ENCODE data around the gene HNRNPR.
"Not testable (repeated sequence)": the region's sequence is repeated elsewhere in the genome, so short reads cannot be mapped to it uniquely, and the experiment has no call there.

HNRNPR gene

DNA sequence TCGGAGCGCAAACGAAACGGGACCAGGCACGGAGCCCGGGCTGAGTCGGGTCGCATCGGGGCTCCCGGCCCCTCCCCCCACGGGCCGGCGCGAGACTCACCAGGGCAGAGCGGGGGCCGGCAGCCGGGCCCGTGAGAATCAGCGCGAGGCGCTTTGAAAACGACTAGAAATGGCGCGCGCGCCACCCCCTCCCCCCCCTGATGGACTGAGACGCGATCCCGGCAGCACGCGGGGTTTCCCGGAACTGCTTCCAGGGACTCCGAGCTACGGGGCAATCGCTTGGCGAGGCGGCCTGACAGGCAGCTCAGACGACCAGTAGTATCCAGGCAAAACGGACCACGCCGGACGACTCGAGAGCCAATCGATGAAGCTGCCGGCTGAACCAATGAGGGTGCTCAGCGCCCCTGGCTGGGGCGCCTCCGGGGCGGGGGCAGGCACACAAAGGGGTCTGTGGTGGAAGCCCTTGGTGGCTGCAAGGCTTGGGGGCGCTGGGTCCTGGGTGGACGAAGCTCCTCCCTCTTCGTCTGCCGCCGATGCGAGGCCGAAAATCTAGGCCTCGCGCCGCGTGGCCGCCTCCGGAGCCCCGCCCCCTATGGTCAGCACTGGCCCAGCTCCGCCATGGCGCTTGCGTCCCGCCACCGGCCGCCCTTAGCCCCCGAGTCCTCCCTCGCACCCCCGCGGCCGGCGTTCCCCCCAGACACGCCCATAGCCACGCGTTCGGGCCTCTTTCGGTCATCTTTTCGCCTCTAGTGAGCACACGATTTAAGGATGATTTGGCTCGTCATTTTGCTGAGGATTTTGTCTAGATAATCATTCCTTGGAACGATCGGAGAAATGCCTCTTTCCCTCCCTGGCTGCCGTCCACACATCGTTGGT lies at the start of gene HNRNPR:
Gene HNRNPR, minus strand, starts transcription at position 174 of the 876 bp plus-strand sequence. CDS start 3,276 bp downstream, outside the sequence.
- DNase-seq (ENCODE audit: low read depth) = peak; percentile 94

DNA sequence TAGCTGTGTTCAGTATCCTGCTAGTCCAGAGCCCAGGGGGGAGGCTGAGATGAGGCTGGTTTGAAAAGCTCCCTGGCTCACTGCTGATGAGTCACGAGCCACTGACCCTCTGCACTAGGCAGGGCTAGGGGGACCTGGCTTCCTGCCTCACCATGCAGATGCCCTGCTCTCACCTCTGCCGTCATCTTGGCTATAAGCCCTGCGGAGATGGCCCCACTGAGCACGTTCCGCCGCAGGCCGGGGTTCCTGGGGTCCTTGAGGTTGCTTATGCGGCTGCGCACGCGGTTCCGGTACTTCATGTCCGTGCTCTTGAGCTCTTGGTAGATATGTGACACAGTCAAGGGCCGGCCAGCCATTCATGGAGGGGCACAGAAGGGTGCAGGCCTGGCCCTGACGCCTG lies 49.6 kb upstream of the HNRNPR start:
- DNase-seq (ENCODE audit: low read depth) = no peak

DNA sequence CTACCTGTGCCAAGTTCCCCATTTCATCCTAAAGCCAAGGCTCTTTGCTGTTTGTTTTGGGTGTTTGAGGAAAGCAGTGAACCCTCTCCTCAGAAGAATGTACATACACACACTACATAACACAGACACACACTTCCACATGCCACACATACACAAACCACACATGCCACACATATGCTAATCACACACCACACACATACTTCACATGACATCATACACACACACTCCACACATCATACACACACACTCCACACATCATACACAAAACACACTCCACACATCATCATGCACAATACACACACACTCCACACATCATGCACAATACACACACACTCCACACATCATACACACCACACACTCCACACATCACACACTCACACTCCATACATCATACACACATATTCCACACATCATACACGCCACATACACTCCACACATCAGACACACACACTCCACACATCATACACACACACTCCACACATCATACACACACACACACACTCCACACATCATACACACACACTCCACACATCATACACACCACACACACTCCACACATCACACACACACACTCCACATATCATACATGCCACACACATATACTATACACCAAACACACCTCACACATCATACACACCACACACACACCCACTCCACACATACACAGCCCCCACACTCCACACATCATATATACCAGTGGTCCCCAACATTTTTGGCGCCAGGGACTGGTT lies 48.2 kb upstream of the HNRNPR start:
- no peak for DNase-seq (ENCODE audit: low read depth)

DNA sequence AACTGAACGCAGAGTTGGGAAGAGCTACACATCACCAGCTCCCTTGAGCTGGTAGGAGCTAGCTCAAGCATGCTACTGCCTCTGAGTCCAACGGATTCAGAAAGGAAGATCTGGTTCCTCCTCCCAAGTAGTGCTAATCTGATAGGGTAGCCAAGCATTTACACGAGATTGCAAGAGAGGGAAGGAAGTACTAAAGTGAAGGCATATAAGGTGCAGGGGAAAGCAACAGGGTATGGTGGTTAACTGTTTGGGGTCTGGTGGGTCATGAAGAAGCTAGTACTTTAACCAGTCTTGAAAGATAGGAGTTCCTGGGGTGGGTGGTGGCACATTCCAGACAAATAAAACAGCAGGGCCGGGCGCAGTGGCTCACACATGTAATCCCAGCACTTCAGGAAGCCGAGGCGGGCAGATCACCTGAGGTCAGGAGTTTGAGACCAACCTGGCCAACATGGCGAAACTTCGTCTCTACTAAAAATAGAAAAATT lies 45.8 kb upstream of the HNRNPR start:
- DNase-seq (ENCODE audit: low read depth) = no peak

DNA sequence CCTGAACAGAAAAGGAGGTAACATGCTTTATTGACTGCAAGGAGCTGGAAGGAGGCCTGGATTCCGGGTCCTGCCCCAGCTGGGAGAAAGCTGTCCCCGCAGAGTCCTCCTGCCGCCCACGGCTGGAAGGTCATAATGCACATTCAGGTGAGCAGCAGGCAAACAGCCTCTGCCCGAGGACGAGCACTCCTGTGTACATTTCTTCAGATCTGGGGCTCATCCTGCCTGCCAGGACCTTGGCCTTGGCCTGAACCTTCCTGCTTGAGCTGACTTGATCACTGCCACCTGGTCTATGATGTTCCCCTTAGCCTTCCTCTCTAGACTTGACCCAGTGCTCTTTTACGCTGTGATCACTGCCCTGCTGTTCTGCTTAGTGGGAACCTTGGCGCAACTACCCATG lies 43.4 kb upstream of the HNRNPR start:
- DNase-seq (ENCODE audit: low read depth) = no peak

DNA sequence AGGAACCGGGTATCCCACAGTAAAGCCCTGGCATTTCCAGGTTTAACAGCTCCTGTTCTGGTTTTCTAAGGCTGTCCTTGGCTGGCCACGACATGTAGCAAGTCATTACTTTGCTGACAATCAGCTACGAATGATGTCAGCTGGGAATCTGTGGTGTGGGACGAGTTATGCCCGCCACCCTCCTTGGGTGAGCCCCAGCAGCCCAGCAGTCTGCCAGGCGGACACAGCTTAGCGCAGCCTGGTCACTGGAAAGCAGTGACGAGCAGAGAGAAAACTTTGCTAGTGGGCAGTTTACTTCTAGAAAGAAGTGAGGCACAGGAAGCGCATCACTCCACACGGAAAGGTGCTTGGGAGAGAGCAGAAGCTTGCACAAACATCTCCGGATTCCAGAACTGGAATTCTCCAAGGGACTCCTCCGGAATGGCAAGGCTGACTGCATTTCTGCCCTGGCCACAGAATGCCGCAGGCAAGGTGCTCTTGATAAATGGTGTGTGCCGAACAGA lies 41.1 kb upstream of the HNRNPR start:
- DNase-seq (ENCODE audit: low read depth) = no peak

DNA sequence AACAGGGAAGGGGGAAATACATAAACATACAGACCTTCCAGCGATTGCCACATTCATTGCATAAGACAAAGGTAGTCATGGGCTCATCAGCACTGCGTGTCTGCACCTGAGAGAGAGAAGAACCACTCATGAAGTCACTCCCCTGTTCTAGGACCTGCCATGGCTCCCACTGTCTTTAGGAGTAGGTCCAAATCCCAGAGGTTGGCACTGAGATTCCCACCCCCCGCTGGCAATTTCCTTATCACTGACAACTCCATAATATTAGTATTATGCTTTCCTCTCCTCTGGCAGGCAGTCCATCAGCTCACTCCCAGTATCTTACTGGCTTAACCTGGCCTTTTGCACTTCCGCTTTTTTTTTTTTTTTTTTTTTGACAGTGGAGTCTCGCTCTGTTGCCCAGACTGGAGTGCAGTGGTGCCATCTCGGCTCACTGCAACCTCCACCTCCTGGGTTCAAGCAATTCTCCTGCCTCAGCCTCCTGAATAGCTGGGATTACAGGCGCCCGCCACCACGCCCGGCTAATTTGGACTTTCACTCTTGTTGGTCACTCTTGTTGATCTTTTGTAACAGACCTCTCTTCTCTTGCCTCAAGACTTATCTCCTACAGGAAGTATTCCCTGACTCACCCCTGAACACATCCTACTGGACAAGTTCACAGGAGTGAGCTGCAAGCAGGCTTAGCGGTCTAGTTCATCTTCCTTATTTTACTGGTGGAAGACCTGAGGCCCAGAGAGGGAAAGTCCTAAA lies 40.4 kb upstream of the HNRNPR start:
- no peak for DNase-seq (ENCODE audit: low read depth)

DNA sequence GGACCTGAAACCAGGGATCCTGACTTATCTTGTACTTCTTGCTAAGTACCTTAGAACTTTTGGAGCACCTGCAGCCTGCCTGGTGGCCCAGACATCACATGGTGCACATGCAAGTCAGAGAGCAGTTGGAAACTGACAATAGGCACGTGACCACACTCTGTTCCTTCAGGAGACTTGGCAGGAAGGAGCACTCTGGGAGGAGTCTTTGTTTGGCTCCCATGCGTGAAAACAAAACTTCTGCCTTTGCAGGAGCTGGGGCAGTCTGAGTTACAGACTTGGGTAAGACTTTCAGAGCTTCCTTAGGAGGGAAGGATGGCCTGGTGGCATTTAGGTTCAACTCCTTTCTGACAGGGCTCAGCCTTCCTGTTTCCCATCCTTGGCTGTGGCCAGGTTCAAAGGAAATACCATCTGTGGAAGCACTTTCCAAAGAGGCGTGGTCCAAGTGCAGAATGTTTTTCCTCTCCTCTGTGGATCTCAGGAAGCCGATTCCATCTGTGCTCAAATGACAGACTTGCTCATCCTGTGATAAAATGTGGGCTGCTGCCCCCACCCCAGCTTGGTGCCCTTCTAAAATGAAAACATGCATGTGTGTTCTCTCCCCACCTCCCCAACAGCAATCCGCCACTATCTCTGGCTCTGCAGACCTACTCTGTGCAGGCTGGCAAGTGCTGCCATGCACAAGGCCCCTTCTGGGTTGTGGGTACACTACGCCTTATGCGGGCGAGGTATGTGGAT lies 39.7 kb upstream of the HNRNPR start:
- DNase-seq (ENCODE audit: low read depth) = no peak

DNA sequence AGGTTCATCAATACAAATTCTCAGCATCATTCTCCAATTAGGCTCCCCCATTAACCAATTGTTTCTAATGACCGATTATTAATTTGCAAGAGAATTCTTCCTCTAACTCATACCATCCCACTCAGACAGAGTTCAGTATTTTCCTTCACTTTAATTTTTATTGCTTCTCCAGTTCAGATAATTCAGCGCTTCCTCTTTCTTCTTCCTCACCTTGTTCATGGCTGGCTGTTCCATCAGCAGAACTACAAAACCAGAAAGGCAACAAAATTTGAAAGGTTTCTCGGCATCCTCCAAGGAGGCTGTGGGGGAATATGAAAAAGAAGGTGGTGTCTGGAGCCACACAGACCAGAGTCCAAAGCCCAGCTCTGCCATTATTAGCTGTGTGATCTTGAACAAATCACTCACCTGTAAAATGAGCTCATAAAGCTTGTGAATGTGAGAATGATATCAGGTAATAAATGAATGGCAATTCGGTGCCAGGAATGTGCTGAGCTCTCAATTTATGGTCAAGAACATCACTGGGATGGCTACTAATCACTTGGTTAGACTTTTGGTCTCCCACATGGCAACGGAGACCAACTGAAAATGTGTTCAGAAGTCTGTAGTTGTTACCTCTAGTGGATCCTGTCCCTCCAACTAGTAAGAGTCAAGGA lies 37.3 kb upstream of the HNRNPR start:
- no peak for DNase-seq (ENCODE audit: low read depth)

DNA sequence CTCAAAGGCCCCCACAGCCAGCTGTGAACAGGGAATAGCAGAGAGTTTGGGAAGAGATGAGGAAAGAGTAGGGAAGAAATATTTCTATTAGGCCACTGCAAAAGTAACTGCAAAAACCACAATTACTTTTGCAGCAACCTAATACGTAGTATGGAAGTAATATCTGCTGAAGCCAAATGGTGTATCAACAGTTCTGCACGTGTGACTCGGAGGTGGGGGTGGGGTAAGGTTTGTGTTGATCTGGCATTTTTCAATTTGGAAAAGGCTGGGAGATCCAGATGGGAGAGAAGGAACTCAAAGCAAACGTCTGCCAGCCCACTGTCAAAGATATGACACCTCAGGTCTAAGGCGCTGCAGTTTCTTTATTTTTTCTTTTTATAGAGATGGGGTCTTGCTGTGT lies 36.6 kb upstream of the HNRNPR start:
- no peak for DNase-seq (ENCODE audit: low read depth)

DNA sequence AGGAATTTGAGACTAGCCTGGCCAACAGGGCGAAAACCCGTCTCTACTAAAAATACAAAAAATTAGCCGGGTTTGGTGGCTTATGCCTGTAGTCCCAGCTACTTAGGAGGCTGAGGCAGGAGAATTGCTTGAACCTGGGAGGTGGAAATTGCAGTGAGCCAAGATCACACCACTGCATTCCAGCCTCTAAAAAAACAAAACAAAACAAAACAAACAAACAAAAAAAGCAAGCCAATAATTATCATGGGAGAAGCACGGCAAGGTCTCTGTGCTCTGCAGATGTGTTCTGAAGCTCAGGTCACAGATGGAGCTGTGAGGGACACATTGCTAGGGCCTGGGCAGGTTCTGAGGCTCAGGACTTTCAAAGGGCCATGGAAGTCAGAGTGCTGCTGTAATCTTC lies 36.2 kb upstream of the HNRNPR start:
- not testable (repeated sequence) for DNase-seq (ENCODE audit: low read depth)

DNA sequence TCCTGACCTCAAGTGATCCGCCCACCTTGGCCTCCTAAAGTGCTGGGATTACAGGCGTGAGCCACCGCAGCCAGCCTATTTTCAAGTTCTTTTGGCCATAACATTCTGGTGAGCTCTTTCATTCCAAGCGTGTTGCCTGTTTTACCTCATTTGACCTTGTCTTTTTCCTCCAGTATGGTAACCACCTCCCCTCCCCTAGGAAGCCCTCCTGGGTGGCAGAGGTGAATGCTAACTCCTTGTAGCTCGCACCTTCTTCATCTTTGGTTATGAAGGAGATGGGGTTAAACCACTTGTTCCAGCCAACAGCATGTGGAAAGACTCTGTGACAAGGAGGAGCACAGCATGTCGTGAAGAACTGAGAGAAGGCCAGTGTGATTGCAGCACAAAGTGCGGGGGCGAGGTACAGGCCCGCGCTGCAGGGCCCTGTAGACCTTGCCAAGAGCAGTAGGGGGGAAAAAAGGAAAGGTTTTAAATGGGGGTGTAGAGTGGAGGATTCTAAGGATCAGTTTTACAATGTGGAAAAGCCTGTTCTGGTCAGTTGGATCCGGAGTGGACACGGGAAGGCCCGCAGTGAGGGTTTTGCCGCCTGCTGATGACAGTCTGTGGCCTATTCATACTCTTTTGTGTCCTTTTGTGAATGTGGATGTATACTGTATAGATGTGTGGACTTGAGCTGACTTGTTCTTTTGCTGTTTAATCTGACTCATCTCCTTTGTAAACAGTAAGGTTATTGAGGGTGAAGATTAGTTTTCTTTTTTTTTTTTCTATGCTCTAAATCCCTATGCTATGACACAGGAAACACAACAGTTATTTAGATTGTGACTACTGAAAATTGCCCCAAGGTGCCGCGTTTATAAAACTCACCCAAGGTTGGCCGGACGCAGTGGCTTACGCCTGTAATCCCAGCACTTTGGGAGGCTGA lies 33.1 kb upstream of the HNRNPR start:
- no peak for DNase-seq (ENCODE audit: low read depth)

DNA sequence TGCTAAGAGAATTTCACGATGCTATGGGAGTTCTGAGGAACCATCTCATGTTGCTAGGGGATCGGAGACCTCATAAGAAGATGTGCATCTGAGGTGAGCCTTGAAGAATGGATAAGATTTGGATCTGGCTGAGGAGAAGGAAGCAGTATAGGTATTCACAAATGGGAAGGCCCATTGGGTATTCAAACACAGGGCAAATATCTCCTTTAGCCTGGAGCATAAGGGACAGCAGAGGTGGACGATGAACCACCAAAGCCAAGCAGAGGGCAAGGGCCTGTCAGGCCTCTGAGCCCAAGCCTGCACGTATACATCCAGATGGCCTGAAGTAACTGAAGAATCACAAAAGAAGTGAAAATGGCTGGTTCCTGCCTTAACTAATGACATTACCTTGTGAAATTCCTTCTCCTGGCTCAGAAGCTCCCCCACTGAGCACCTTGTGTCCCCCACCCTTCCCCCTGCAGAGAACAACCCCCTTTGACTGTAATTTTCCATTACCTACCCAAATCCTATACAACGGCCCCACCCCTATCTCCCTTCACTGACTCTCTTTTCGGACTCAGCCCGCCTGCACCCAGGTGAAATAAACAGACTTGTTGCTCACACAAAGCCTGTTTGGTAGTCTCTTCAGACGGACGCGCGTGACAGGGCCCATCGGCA lies 30.1 kb upstream of the HNRNPR start:
- not testable (repeated sequence) for DNase-seq (ENCODE audit: low read depth)

DNA sequence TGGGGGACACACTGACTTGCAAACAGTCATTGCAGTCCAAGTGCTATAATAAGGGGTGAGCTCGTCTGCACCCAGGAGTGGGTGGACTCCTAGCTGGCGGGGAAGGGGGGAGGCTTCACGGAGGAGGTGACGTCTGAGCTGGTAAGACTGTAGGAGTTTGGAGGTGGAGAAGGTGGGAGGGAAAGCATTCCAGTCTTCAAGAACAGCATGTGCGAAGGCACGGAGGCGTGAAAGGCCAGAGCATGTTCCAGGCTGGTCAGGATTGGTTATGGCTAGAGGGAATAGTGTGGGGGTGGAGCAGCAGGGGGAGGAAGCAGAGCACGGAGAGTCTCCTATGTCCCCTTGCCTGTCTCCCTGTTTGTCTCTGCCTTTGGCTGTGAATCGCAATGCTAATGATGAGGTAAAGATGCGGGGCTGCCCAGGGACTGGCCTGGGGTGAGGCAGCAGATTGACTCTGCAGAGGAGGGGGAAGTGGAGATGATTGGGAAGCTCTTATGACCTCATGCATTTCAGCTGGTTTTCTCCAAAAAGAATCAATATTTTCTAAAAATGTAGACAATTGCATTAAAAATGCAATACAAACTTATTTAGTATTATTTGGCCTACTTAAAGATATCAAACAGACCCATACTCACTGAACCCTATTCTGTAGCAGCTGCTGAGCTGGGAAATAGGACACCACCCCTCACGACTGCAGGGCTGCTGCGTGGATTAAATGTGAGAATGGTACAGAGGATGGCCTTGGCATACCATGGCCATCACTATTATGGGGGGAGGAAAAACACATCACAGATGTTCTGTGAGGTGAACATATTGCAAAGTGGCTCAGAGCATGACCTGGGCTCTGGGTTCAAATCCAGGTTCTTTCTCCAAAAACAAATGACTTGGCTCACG lies 28.1 kb upstream of the HNRNPR start:
- DNase-seq (ENCODE audit: low read depth) = no peak

DNA sequence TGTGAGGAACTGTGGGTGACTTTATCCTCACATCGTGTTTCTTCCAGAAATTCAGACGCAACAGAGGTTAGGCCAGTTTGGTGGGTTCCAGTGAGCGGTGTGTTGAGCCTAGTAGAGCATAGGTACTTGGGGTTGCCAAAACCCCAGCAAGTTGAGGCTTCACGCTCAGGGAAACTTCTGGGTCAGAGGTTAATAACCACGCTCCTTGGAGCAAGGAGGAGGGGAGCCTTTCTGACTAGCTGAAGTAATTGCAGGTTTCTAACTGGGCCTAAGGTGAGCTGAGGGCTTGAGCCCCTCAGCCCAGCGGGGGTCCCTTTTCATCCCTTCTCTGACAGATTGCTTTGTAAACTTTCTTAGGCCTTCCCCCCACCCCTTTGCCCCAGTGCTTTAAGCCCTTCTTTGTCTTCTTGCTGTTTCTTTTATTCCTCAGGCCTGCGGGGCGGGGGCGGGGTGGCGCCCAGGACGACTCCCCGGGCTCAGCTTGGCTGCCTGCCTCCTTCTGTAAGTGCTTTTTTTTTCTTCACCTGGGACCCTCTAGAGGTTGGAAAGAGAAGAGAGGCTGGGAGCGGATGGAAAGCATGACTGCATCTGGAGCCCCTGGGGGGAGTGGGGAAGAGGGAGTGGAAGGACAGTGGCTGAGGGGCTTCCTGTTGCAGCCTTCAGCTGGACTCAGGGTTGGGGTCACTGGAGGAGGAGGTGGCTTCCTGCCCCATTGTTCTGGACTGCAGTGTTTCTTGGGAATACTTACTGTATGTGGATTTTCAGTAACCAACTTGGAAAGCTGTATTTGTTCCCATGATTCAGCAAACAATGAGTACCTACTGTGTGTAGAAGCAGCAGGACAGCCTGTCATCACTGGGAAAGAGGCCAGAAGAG lies 26.9 kb upstream of the HNRNPR start:
- no peak for DNase-seq (ENCODE audit: low read depth)

DNA sequence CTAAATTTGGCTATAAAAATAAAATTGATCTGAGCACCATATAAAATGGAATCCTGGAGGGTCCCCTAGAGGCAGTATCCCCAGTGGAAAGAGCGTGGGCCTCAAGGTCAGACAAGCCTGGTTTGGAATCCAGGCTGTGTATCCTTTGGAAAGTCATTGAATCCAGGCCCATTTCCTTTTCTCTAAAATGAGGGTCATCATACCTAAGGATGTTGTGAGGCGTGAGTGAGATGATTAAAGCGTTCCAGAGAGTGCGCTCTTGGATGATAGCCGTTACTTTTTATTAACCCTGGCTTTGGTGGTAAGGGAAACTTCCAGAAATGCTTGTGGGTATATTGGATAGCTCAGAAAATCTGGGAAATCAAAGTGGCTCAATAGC lies 26.2 kb upstream of the HNRNPR start:
- DNase-seq (ENCODE audit: low read depth) = no peak

DNA sequence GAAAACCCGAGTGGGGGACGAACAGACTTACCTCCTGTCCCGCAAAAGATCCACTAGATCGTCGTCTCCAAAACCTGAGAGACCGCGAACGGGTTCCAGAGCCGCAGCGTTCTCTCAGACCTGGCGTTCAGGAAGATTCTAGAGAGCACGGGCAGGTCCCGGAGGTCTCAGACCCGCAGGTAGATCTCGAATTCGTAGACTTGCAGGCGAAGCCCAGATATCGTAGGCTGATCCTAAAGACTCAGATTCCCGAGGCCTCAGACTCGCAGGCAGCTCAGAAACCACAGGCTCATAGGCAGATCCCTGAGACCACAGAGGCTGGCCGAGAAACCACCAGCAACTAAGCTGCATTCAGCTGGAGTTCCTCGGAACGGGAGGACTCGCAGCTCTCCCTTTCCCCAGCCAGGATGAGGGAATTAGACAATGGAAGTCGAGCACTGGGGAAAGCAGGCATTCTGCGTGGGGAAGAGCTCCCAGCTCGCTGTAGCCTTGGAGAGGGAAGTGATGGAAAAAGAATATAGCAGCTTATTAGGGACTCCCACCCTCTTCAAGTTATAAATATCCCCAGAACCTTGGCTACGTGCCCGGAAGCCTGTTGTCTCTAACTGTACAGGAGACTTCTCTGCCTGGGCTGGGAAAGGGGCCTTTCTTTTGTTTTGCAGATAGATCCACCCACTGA lies 25.4 kb upstream of the HNRNPR start, which contains the start of gene ZNF436:
Gene ZNF436, minus strand, starts transcription at position 502 of the 679 bp plus-strand sequence. CDS start 1,831 bp downstream, outside the sequence.
- no peak for DNase-seq (ENCODE audit: low read depth)

All from stimulated activated CD8-positive, alpha-beta memory T cell treated with anti-CD3 and anti-CD28 coated beads, Interleukin-15, amount 100 ng/mL, for 24 hours (primary cell).